Endodermal cell (in vitro differentiated cells): ENCODE data around the gene OTOF. TPM values are rescaled to one million over a fixed set of nuclear protein-coding genes. Genes with fewer than 3 reads are reported as not detected.

ENCODE experiments used
- DNase-seq: peaks from one replicate; pipeline ENCODE4 v3.0.0-alpha.2; 2017
- H3K27ac ChIP-seq: 2 replicates; pipeline ENCODE4 v1.5.1; 2013; ENCODE audit warnings: mild to moderate bottlenecking, low read depth, low read length, moderate library complexity
- H3K27me3 ChIP-seq: 2 replicates; pipeline ENCODE4 v1.6.1; 2013; ENCODE audit warnings: mild to moderate bottlenecking, low read length, moderate library complexity; ENCODE audit not compliant: insufficient read depth, control insufficient read depth, poor library complexity, severe bottlenecking
- H3K36me3 ChIP-seq: 2 replicates; pipeline ENCODE4 v1.7.0; 2013; ENCODE audit warnings: mild to moderate bottlenecking, low read length, moderate library complexity; ENCODE audit not compliant: control insufficient read depth, insufficient read depth
- H3K4me1 ChIP-seq: one replicate; pipeline ENCODE4 v1.7.0; 2013; ENCODE audit warnings: low read length; ENCODE audit not compliant: control insufficient read depth, insufficient read depth
- H3K4me3 ChIP-seq: 2 replicates; pipeline ENCODE4 v1.5.1; 2013; ENCODE audit warnings: mild to moderate bottlenecking, low read length, moderate library complexity
- H3K9ac ChIP-seq: 2 replicates; pipeline ENCODE4 v1.6.1; 2013; ENCODE audit warnings: mild to moderate bottlenecking, low read length, moderate library complexity; ENCODE audit not compliant: poor library complexity, severe bottlenecking; ENCODE audit errors: extremely low read depth
- H3K9me3 ChIP-seq: 2 replicates; pipeline ENCODE4 v1.6.1; 2013; ENCODE audit warnings: mild to moderate bottlenecking, low read length, moderate library complexity; ENCODE audit not compliant: control insufficient read depth
- H3K27ac Mint-ChIP-seq: 2 replicates; pipeline ENCODE4 v1.8.0; 2020; ENCODE audit warnings: mixed read lengths
- H3K27me3 Mint-ChIP-seq: 2 replicates; pipeline ENCODE4 v1.8.0; 2021; ENCODE audit warnings: mild to moderate bottlenecking, mixed read lengths; ENCODE audit not compliant: insufficient read depth
- H3K36me3 Mint-ChIP-seq: 2 replicates; pipeline ENCODE4 v1.8.0; 2020; ENCODE audit warnings: low read depth, mixed read lengths
- H3K4me1 Mint-ChIP-seq: 2 replicates; pipeline ENCODE4 v1.8.0; 2020; ENCODE audit warnings: mixed read lengths
- H3K4me3 Mint-ChIP-seq: 2 replicates; pipeline ENCODE4 v1.8.0; 2020; ENCODE audit warnings: mild to moderate bottlenecking, moderate library complexity, mixed read lengths
- H3K9me3 Mint-ChIP-seq: 2 replicates; pipeline ENCODE4 v1.8.0; 2020; ENCODE audit warnings: mild to moderate bottlenecking, mixed read lengths
- WGBS, 2 experiments: methylation state at CpG; one replicate each; pipeline versions ENCODE4 v1.1.5 to v1.1.7; 2013; ENCODE audit warnings: missing lambda C conversion rate in 2 of 2, mixed read lengths in 1 of 2; ENCODE audit not compliant: insufficient coverage in 1 of 2, insufficient read length in 1 of 2; 5-methylcytosine and 5-hydroxymethylcytosine counted together
- total RNA-seq, 2 donors: library from RNA; stranded (reverse); fragmentation: NEBNext Ultra II Directional in 1 of 2; extraction: Animal tissue kit (Norgen Biotek cat#: 25700) in 1 of 2; gene quantifications; 2 replicates in 1 of 2; 3 replicates in 1 of 2; pipeline ENCODE4 v1.2.1, GENCODE V29; 2021
- TF ChIP-seq, protein P1 (sequence below): fragments of 200-600 bp; sonication (generic); conservative IDR thresholded peaks from 2 replicates; pipeline ENCODE4 v1.5.0; 2021; ENCODE audit warnings: antibody characterized with exemption, mild to moderate bottlenecking

OTOF gene
- total RNA-seq, 2 donors from 2014 or later = 1.1 to 1.2 TPM

DNA sequence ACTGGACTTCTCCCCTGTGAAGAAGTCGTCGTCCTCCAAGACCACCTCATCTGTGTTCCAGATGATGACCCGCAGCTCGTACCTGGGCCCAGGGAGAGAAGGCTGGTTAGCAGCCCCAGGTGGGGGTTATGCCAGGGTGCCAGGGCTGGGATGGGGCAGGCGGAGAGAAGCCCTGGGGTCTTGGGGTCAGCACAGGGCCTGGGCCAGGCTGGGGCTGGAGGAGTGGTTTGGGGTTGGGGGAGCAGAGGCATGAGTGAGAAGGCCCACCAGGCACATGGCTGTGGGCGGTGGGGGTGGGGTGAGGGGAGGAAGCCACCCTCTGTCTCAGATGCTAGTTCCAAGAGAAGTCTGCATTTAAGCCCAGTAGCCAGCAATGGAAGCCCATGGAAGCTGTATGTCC lies 15.8 kb downstream of the OTOF start:
- H3K36me3 Mint-ChIP-seq = no peaks in the 10 kb centered on the region
- TF ChIP-seq, protein P1, sequence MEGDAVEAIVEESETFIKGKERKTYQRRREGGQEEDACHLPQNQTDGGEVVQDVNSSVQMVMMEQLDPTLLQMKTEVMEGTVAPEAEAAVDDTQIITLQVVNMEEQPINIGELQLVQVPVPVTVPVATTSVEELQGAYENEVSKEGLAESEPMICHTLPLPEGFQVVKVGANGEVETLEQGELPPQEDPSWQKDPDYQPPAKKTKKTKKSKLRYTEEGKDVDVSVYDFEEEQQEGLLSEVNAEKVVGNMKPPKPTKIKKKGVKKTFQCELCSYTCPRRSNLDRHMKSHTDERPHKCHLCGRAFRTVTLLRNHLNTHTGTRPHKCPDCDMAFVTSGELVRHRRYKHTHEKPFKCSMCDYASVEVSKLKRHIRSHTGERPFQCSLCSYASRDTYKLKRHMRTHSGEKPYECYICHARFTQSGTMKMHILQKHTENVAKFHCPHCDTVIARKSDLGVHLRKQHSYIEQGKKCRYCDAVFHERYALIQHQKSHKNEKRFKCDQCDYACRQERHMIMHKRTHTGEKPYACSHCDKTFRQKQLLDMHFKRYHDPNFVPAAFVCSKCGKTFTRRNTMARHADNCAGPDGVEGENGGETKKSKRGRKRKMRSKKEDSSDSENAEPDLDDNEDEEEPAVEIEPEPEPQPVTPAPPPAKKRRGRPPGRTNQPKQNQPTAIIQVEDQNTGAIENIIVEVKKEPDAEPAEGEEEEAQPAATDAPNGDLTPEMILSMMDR = no peak
- no peaks in the 10 kb centered on the region for H3K27me3 ChIP-seq
- no peak overlapping the region for H3K9ac ChIP-seq
- no peak overlapping the region for H3K4me3 Mint-ChIP-seq
- H3K27ac Mint-ChIP-seq = peak overlapping the region; percentile 74
- H3K27me3 Mint-ChIP-seq = no peaks in the 10 kb centered on the region
- WGBS, 2 experiments = 94 to 100% methylated on average over 1 to 6 of the region's 6 CpGs
- no peak overlapping the region for H3K27ac ChIP-seq
- H3K9me3 ChIP-seq = no peaks in the 10 kb centered on the region
- H3K4me3 ChIP-seq = no peak overlapping the region
- peaks cover 14% of the 10 kb centered on the region for H3K4me1 Mint-ChIP-seq
- H3K36me3 ChIP-seq = no peaks in the 10 kb centered on the region
- no peak for DNase-seq
- no peaks in the 10 kb centered on the region for H3K9me3 Mint-ChIP-seq
- peaks cover 3% of the 10 kb centered on the region for H3K4me1 ChIP-seq

DNA sequence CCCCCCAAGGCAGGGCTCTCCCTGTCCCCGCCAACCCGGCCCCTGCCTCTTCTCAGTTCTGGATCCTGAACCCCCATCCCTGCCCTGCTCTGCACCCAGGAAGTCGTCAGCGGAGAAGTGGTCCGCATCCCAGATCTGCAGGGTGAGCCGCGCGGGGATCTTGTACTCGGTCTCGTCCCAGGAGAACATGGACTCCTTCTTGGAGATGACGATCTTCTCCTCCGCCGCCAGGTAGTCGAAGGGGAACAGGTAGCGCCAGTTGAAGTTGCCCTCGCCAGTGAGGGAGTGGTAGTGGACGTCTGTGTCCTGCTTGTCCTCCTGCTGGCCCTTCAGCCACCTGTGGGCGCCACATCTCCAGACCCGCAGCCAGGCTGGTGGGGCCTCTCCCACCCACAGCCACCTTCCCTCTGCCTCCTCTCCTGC lies 16.3 kb downstream of the OTOF start:
- no peak overlapping the region for H3K27ac ChIP-seq
- no peak overlapping the region for H3K4me3 ChIP-seq
- peaks cover 3% of the 10 kb centered on the region for H3K4me1 ChIP-seq
- no peak for DNase-seq
- no peaks in the 10 kb centered on the region for H3K9me3 ChIP-seq
- Mint-ChIP-seq H3K9me3 (no peaks in the 10 kb centered on the region), H3K4me3 (no peak overlapping the region), H3K27me3 (no peaks in the 10 kb centered on the region), H3K36me3 (no peaks in the 10 kb centered on the region), H3K27ac (no peak overlapping the region), H3K4me1 (peaks cover 16% of the 10 kb centered on the region)
- 96 to 97% methylated on average over 15 to 19 of the region's 19 CpGs for WGBS, 2 experiments
- TF ChIP-seq, protein P1 = no peak
- no peaks in the 10 kb centered on the region for H3K27me3 ChIP-seq
- H3K9ac ChIP-seq = no peak overlapping the region
- H3K36me3 ChIP-seq = no peaks in the 10 kb centered on the region

DNA sequence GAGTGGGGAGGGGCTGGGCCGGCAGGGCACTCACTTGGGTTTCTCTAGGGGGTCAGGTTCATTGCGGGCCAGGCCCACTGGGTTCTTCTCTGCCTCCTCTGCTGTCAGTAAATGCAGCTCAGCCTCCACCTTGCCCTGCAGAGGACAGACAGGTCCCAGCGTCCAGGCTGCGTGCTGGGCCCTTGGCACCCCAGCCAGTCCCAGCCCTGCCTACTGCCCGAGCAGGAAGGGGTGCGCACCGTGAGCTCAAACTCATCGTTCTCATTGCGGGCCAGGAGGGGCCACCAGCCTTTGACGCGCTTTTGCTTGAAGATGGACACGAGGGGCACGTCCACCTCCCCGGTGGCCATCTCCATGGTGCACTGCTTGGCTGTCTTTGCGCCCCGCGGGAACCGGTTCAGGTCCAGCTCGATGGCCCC lies 17.3 kb downstream of the OTOF start:
- Mint-ChIP-seq H3K9me3 (no peaks in the 10 kb centered on the region), H3K27ac (no peak overlapping the region), H3K27me3 (no peaks in the 10 kb centered on the region), H3K4me1 (peaks cover 16% of the 10 kb centered on the region), H3K36me3 (no peaks in the 10 kb centered on the region), H3K4me3 (no peak overlapping the region)
- 94 to 95% methylated on average over 12 to 19 of the region's 19 CpGs for WGBS, 2 experiments
- H3K27ac ChIP-seq = no peak overlapping the region
- H3K9me3 ChIP-seq = no peaks in the 10 kb centered on the region
- peaks cover 3% of the 10 kb centered on the region for H3K4me1 ChIP-seq
- DNase-seq = no peak
- no peaks in the 10 kb centered on the region for H3K36me3 ChIP-seq
- H3K27me3 ChIP-seq = no peaks in the 10 kb centered on the region
- TF ChIP-seq, protein P1 = no peak
- H3K9ac ChIP-seq = no peak overlapping the region
- no peak overlapping the region for H3K4me3 ChIP-seq
